LNCAP (cell line): Measurements from ENCODE around the gene PPP2R2C.

Experiments
- TF ChIP-seq, protein P1 (sequence below): fragments of 450-650 bp; IDR thresholded peaks from 2 replicates; pipeline ENCODE4 v1.5.1; 2017; ENCODE audit warnings: mild to moderate bottlenecking

Gene PPP2R2C

DNA sequence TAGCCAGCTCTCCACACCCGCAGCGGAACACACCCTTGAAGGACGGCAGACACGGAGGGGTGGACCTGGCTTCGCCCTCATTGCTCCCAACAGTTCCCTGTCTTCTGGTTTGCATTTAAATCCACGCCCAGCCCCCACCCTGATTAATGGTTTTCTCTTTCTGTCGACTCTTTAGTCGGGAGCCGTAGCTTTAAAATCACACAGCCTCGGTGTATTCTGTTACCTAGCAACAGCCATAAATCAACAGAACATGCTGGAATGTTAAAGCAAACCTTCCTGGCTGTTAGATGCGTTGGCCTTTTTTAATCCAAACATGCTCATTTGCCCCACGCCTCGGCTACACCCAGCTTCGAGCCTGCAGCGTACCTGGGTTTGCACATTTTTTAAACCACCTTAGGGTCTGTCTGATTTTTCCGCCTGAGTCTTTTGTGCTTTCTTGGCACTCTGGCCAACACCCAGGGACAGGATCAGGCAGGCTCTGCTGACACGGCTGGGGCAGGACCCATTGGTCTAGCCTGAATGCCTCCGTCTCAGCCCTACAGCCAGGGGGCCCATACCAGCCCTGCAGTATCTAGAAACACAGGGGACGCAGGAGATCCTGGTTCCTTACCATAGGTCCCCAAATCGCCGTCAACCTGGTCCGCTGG lies 21.4 kb upstream of the PPP2R2C start:
- TF ChIP-seq, protein P1, sequence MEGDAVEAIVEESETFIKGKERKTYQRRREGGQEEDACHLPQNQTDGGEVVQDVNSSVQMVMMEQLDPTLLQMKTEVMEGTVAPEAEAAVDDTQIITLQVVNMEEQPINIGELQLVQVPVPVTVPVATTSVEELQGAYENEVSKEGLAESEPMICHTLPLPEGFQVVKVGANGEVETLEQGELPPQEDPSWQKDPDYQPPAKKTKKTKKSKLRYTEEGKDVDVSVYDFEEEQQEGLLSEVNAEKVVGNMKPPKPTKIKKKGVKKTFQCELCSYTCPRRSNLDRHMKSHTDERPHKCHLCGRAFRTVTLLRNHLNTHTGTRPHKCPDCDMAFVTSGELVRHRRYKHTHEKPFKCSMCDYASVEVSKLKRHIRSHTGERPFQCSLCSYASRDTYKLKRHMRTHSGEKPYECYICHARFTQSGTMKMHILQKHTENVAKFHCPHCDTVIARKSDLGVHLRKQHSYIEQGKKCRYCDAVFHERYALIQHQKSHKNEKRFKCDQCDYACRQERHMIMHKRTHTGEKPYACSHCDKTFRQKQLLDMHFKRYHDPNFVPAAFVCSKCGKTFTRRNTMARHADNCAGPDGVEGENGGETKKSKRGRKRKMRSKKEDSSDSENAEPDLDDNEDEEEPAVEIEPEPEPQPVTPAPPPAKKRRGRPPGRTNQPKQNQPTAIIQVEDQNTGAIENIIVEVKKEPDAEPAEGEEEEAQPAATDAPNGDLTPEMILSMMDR: no peak

DNA sequence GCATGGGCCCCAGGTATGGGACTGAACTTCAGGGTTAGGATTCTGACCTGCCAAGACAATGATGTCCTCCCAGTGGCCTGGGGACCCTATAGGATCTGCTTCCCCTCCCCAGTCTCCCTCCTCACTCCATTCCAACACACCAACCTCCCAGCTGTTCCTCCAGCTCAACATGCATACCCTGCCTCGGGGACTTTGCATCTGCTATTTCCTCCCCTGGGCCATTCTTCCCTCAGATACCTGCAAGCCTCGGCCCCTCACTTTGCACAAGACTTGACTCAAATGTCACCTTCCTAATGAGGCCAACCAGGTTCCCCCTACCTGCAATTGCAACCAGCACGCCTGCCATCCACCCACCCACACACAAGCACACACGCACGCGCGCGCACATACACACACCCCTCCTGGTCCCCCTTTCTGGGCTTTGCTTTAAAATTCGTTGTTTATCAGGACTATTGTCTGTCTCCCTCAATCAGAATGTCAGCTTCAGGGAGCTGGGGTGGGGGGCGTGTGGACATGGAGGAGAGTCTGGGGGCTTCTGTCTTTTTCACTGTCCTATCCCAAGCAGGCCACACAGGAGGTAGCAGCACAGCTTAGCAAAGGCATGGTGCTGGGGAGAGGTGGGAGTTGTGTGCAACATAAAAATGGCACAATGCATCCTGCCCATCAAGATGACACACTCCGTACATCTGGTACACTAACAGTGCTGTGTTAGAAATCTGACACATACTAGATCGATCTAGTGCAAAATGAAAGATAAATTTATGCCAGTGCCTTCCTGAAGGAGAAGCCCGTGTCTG lies 20.6 kb upstream of the PPP2R2C start:
- TF ChIP-seq, protein P1: no peak

DNA sequence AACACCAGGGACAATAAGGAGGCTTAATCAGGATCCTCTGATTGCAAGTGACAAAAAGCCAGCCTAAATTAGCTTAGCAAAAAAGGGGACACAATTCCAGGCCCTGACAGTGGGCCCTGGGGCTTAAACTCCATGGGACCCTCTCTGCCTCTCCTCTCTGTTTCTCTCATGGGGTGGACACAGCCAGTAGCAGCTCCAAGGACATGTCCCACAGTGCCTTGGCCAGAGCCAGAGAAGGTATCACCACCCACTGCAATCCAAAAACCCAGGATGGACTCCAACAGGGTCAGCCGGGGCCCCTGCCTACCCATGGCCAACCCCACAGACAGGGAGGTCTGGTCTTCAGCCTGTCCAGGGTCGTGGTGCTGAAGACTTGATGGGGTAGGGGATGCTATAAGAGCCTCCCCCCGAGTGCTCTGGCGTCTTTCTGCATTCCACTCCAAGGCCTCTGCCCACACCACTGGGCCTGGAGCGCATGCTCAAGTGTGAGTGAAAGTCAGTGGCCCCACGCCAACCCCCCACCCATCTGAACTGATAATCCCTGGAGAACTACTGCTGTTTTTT lies 19.7 kb upstream of the PPP2R2C start:
- TF ChIP-seq, protein P1: no peak

DNA sequence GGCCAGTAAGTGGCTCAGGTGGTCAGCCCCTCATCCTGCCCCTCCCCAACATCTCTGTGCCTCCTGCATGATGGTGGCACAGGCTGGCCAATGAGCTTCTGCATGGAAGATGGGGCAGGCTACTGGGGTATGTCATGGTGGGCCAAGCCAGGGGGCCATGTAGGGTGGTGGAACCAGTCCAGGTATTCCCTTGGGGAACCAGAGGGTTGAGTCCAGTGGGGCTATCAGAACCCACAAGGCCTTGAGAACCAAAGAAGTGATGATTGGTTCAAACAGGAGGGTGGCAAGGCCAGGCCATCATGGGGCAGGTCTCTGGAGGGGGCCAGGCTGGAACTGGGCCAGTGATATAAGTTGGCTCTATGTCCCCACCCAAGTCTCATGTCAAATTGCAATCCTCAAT lies 18.8 kb upstream of the PPP2R2C start:
- TF ChIP-seq, protein P1: no peak

DNA sequence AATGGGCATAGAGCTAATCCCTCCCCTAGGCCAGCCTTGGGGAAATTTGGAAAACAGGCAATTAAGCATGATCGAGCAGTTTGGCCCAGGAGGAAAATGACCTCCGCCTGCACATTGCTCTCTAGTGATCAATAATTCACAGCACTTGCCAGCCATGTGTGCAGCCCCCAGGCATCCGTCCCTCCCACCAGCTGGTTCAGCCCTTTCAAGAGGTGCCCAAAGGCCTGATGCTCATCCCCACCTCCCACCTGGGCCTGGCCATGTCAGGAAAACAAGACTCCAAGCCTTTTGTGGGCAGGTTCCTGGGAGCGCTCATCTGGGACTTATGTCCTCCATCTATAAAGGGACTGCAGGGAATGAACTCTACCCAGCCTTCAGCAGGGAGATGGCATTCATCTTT lies 17.5 kb upstream of the PPP2R2C start:
- TF ChIP-seq, protein P1: no peak

DNA sequence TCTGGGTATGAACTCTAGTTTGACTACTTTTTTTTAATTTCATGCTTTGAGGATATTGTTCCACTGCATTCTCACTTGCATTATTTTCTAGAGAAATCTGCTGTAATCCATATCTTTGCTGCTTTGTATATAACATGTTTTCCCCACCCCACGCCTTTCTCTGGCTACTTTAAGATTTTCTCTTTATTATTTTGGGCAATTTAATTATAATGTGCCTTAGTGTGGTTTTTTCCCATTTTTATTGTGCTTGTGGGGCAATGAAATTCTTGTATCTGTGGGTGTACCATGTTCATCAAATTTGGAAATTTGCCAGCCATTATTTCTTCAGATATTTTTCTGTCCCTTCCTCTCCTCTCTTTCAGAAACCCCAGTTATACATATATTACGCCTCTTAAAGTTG lies 15.1 kb upstream of the PPP2R2C start:
- TF ChIP-seq, protein P1: no peak

DNA sequence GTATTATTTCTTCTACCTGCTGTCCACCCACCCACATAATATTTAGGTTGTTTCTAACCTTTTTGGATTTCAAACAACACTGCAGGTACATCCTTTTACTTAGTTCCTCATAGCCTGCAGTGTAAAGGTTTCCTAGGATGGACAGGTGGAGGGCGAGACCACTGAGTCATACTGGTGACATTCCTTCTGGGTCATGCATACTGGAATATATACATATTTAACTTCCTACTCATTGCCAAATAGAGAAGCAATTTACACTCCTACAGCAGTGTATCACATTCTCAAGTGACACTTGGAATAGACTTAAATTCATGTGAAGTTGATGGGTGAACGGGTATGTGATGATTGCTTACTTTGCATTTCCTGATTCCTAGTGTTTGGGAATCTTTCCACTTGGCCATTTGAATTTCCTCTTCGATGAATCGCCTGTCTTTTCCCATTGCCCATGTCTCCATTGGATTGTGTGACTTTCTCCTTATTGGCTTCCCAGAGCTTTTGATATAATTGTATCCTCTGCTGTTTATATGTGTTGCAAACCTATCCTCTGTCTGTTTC lies 8.2 kb upstream of the PPP2R2C start:
- TF ChIP-seq, protein P1: no peak
